GM12872 (cell line): Measurements from ENCODE around the gene SCAI.

Source experiments
- CTCF ChIP-seq: IDR thresholded peaks from 3 replicates; pipeline ENCODE4 v1.5.1; 2011; ENCODE audit warnings: low read depth, mild to moderate bottlenecking, low read length, moderate library complexity; ENCODE audit not compliant: insufficient read depth

Gene SCAI

DNA sequence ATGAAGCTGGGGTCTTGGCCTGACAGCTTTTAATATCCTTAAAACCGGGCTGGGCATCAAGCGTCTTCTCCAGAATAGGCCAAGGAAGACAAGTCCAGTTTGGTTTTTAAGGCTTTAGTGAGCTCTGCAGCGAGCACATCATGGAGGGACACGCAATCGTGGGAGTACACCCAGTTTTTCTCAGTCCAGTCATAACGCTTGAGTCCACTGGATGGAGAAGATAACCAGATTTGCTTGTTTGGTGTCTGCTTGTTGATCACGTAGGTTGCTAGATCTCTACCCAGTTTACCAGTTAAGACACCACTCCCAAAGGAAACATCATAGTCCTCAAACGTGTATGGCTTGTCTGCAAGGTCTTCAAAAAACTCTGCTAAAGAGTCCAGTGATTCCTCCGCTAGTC lies 175.1 kb downstream of the SCAI start:
- no peak for TF ChIP-seq CTCF

DNA sequence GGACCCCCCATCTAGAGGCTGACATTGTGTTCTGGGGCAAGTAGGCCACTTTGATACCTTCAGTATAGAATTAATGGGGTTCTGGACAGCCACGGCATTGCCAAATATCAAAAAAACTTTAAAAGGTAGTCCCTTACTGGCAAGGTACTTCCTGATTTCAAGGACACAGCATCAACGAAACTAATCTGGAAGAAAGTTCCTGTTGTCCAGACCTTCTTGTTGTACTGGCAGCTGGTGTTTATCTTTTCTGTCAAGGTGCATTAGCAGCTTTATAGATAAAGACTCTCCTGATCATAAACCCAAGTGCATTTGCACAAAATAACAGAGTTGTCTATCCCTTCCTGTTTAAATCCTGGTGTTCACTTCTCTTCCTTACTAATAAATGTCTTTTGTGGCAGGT lies 178.7 kb downstream of the SCAI start:
- TF ChIP-seq CTCF, result no peak

DNA sequence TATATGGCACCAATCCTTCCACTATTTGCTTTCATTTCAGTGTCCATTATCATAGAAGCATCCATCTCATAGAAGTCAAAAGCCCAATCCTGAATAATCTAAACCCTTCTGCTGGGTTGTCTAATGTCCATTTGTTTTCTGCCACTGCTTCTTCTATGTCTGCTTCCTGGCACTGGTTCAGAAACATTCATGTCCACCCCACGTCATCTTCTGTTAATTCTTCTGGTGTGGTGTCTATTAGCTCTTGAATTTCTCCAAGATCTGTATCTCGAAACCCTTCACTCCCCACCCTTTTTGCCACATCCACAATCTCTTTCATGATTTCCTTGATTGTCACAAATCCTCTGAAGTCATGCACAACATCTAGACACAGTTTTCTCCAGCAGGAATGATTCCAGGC lies 179.3 kb downstream of the SCAI start:
- TF ChIP-seq CTCF, result no peak

- no peak for TF ChIP-seq CTCF
Measured at GRCh38 chr9:124960409-124960752, 182.9 kb downstream of the SCAI start.

DNA sequence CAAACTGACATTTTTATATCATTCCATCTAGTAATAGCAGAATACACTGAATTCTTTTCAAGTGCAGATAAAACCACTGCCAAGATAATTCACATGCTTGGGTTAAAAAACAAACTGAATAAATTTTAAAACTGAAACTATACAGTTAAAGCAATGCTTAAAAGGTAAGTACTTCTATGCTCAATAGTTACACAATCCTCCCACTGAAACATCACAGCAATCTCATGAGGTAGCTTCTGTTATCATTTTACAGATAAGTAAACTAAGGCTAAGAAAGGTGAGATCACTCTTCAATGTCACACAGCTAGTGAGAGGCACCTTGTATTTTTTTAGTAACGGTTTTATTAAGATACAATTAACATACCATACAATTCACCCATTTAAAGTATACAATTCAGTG lies 189.1 kb downstream of the SCAI start:
- TF ChIP-seq CTCF, result no peak

GRCh38 chr9:124950050-124950718 lies 193.1 kb downstream of the SCAI start:
- no peak for TF ChIP-seq CTCF

GRCh38 chr9:124949387-124949786 lies 193.9 kb downstream of the SCAI start:
- TF ChIP-seq CTCF, result no peak
